Astrocyte (in vitro differentiated cells and primary cell): ENCODE results near the gene MVD.

ENCODE experiments used
- EZH2 ChIP-seq: IDR thresholded peaks from 2 replicates; pipeline ENCODE4 v1.6.1; 2012; ENCODE audit warnings: mild to moderate bottlenecking, low read length, inconsistent platforms; ENCODE audit not compliant: insufficient read depth
- TF ChIP-seq, protein P1 (sequence below): IDR thresholded peaks from 2 replicates; pipeline ENCODE4 v1.5.1; 2011; ENCODE audit warnings: low read depth, mild to moderate bottlenecking, inconsistent platforms, low read length, moderate library complexity; ENCODE audit not compliant: insufficient read depth

DNA sequence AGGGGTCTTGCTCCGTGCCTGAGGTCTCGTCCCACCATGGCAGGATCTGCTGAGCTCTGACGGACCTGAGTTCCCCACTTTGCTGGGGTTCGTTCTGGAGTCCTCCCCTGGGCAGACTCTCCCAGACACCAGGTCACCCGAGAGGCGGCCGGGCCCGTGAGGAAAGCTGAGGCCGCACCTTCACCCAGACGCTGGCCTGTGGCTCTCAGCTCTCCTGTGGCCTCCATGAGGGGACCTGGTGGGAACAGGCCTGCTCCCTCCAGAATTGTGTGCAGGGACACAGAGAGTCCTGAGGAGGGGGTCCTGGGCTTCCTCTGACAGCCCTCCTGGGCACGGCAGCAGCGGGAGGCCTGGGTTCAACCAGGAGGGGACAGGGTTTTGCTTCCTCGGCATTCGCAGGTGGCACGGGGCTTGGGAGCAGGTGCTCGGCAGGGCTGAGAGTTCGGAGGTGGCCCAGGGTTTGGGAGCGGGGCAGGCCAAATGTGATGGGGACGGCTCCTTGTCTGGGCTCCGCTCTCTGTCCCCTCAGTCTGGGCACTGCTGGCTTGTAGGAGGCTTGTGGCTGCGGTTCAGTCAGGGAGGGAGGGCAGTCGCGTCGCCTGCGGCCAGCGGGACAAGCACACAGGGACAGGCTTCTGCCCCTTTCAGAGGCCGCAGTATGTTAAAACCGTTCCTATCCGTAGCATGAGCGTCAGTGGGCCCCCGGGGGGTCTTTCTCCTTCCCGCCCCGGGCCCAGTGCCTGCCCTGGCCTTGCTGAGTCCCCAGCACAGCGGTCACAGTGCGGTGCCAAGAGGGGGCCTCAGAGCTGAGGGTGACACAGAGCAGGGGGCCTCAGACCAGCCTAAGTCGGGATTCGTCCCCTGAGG lies 31.6 kb upstream of the MVD start:
- TF ChIP-seq, protein P1, sequence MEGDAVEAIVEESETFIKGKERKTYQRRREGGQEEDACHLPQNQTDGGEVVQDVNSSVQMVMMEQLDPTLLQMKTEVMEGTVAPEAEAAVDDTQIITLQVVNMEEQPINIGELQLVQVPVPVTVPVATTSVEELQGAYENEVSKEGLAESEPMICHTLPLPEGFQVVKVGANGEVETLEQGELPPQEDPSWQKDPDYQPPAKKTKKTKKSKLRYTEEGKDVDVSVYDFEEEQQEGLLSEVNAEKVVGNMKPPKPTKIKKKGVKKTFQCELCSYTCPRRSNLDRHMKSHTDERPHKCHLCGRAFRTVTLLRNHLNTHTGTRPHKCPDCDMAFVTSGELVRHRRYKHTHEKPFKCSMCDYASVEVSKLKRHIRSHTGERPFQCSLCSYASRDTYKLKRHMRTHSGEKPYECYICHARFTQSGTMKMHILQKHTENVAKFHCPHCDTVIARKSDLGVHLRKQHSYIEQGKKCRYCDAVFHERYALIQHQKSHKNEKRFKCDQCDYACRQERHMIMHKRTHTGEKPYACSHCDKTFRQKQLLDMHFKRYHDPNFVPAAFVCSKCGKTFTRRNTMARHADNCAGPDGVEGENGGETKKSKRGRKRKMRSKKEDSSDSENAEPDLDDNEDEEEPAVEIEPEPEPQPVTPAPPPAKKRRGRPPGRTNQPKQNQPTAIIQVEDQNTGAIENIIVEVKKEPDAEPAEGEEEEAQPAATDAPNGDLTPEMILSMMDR: no peak
- TF ChIP-seq EZH2: no peak
